Measurements from ENCODE around the gene SORCS2. TPM values are rescaled to one million over a fixed set of nuclear protein-coding genes. Genes with fewer than 3 reads are reported as not detected.

The SORCS2 gene
- total and polyA plus RNA-seq, 2 of the 4 experiments (the other 2 are of a cell fraction) = 0.36 to 0.62 TPM

DNA sequence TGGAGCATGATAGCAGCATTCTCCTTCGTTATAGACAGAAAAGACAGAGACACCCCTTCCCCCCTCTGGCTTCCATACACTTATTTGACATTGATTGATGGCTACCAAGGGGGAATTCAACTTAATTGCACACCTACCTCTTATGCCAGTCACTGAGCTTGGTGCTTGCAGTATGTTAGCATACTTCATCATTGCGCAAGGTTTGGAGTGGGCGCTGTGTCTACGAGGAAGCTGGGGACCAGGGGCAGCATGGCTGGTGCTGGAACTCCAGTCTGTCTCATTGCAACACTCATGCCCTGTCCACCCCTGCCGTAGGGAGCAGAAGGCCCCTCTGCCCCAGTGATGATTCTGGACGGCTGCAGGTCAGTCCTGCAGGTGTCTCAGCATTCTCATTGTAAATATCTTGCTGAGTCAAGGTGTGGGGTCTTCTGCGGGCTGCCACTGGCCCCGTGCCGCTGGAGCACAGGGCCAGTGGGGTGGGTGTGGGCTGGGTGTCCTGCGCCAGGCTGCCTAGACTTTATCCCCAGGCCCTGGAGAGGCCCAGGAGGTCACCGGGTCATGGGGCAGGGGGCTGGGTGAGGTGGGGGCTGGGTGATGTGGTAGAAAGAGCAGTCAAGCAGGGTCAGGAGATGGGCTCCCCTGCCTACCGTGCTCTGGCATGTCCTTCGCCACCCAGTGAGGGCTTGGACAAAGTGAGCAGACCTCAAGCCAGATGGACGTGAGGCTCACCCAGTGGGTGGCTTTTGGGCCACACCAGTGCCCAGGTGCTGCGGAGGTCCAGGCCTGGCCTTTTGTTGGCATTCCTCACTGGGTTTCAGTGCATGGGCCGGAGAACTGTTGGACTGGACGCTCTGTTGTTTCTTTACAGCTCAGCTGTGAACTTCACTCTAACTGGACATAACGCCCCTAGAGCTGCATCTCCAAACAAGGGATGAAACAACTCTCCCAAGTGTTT is 156.9 kb downstream of the SORCS2 start:
- Histone ChIP-seq H2BK5ac (ENCODE audit: low read depth, low read length, poor library complexity, severe bottlenecking) (no peak overlapping the region), H3K4me1 (ENCODE audit: control insufficient read depth, insufficient read depth, low read length) (no peaks in the 10 kb centered on the region), H4K5ac (ENCODE audit: low read depth, low read length) (no peak overlapping the region), H2AK9ac (replicated peaks; ENCODE audit: low read depth, low read length, poor library complexity) (no peak overlapping the region), H3K23ac (ENCODE audit: low read depth, low read length) (no peak overlapping the region), H2BK120ac (ENCODE audit: low read depth, low read length) (no peak overlapping the region), H2BK15ac (ENCODE audit: low read depth, low read length) (no peak overlapping the region), H2BK20ac (ENCODE audit: low read depth, low read length) (no peak overlapping the region), H3K9me3 (ENCODE audit: control insufficient read depth, insufficient read depth, low read length) (peaks cover 2% of the 10 kb centered on the region; the same call in 1 of the 2 replicates), H3K79me1 (ENCODE audit: low read depth in 1 of 2, low read length in 2 of 2) (no peaks in the 10 kb centered on the region), H3K56ac (ENCODE audit: extremely low read depth, insufficient read depth, low read length) (no peak overlapping the region), H4K91ac (ENCODE audit: insufficient read depth, low read depth, low read length) (no peak overlapping the region), H3K9ac (ENCODE audit: low read depth, low read length) (no peak overlapping the region), H2AK5ac (ENCODE audit: low read depth, low read length) (no peak overlapping the region), H3K14ac (replicated peaks; ENCODE audit: low read depth, low read length) (no peak overlapping the region), H4K20me1 (ENCODE audit: insufficient read depth, low read length) (no peaks in the 10 kb centered on the region), H3K27me3 (ENCODE audit: control insufficient read depth, insufficient read depth, low read length) (peaks cover 30% of the 10 kb centered on the region), H3K4me2 (ENCODE audit: low read depth, low read length) (no peak overlapping the region), H3K36me3 (ENCODE audit: control insufficient read depth, insufficient read depth, low read length) (no peaks in the 10 kb centered on the region), H4K8ac (ENCODE audit: low read depth in 2 of 2, low read length in 2 of 2) (no peak overlapping the region), H3K4me3 (ENCODE audit: insufficient read depth, low read depth, low read length) (no peak overlapping the region), H3K18ac (ENCODE audit: low read depth, low read length) (no peak overlapping the region), H3K9me1 (ENCODE audit: insufficient read depth, low read length) (no peaks in the 10 kb centered on the region), H2AFZ (replicated peaks; ENCODE audit: low read length, poor library complexity) (no peak overlapping the region), H3K4ac (ENCODE audit: low read depth, low read length) (no peak overlapping the region), H3K27ac (ENCODE audit: insufficient read depth, low read length) (no peak overlapping the region)
- POLR2A ChIA-PET (ENCODE audit: unreplicated experiment) = no interaction called here
- in situ Hi-C loops (cut with MboI; ENCODE audit: low sequenced_read_pairs) (no loop called here), dilution Hi-C loops (cut with HindIII; ENCODE audit: low sequenced_read_pairs, unreplicated experiment) (no loop called here), intact Hi-C loops (cut with micrococcal nuclease) (no loop called here)
- CTCF ChIA-PET = no interaction called here
- TF ChIP-seq CEBPB (IDR thresholded peaks at IDR 0.05; ENCODE audit: low read depth, low read length) (peak; percentile 81), FOS (IDR thresholded peaks at IDR 0.05; ENCODE audit: low read depth, low read length) (no peak), BHLHE40 (IDR thresholded peaks at IDR 0.05; ENCODE audit: low read depth, low read length) (no peak), RAD21 (IDR thresholded peaks at IDR 0.05; ENCODE audit: low read length) (no peak), POLR2A (IDR thresholded peaks at IDR 0.05; ENCODE audit: low read depth, low read length) (no peak)
- TF ChIP-seq, protein P1, sequence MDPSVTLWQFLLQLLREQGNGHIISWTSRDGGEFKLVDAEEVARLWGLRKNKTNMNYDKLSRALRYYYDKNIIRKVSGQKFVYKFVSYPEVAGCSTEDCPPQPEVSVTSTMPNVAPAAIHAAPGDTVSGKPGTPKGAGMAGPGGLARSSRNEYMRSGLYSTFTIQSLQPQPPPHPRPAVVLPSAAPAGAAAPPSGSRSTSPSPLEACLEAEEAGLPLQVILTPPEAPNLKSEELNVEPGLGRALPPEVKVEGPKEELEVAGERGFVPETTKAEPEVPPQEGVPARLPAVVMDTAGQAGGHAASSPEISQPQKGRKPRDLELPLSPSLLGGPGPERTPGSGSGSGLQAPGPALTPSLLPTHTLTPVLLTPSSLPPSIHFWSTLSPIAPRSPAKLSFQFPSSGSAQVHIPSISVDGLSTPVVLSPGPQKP (IDR thresholded peaks at IDR 0.05; ENCODE audit: borderline replicate concordance, low read depth, low read length) = no peak
- ATAC-seq (ENCODE audit: low read depth) (no peak), DNase-seq (no peak)
- no TSS peak for BruUV-seq (replicated peaks)
- WGBS, 2 experiments (ENCODE audit: extremely low coverage in 2 of 2, insufficient read length in 1 of 2) = 80% methylated on average over 6 of the region's 18 CpGs; no CpG with 5 or more reads in 1 of the 2 experiments
